ENCODE data around the gene WFIKKN1. TPM values are rescaled to one million over a fixed set of nuclear protein-coding genes. Genes with fewer than 3 reads are reported as not detected.

Gene WFIKKN1
- total and polyA plus RNA-seq, 2 of the 13 experiments (the other 11 are each of a cell fraction or from before 2014, with no cell fraction given), result 1.7 to 4.9 TPM

DNA sequence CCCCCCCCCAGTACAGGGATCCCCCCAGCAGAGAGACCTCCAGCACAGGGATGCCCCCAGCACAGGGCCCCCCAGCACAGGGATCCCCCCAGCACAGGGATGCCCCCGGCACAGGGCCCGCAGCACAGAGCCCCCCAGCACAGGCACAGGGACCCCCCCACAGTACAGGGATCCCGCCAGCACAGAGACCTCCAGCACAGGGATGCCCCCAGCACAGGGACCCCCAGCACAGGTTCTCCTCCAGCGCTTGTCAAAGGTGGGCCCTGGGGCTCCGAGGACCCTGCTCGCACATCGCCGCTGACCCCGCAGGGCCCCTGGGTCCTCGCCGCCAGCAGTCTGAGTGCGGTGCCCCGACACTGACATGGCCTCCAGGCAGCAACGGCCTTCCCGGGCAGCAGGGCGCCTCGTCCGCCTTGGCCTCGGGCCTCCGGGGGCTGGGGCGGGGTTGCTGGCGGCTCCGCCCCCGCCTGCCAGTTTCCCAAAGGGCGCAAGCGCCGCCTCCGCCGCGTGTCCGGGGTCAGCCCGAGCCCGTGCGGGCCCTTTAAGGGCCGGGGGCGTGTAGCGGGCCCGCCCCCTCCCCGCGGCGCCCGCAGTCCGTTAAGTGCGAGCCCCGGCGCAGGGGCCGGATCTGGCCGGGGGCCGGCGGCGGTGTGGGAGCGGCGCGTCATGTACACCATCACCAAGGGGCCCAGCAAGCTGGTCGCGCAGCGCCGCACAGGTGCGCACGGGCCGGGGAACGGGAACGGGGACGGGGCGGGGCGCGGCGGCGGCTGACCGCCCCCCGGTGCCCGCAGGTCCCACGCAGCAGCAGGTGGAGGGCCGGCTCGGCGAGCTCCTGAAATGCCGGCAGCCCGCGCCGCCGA is 10.8 kb downstream of the WFIKKN1 start, which contains the start of gene MCRIP2 (continued):
- TF ChIP-seq, protein P1, sequence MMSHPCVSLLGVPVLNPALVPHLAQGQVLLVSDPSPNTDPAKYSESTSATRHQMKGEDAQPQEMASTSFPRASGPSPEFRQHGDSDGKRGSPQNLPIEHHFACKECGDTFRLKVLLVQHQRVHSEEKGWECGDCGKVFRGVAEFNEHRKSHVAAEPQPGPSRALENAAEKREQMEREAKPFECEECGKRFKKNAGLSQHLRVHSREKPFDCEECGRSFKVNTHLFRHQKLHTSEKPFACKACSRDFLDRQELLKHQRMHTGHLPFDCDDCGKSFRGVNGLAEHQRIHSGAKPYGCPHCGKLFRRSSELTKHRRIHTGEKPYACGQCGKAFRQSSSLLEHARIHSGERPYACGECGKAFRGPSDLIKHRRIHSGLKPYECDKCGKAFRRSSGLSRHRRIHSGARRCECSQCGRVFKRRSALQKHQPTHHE (CRISPR knock-in tag; IDR thresholded peaks at IDR 0.05; ENCODE audit: borderline replicate concordance), result peak; percentile 41; the same call in 1 of the 2 replicates
- peak; percentile 32; the same call in 1 of the 2 replicates for TF ChIP-seq SOX5 (CRISPR knock-in tag; IDR thresholded peaks at IDR 0.05; ENCODE audit: borderline replicate concordance)
- no peak for TF ChIP-seq ZSCAN31 (CRISPR knock-in tag; IDR thresholded peaks at IDR 0.05; ENCODE audit: low read depth)
- peak; percentile 74 for TF ChIP-seq KDM2A (CRISPR knock-in tag; IDR thresholded peaks at IDR 0.05; ENCODE audit: borderline replicate concordance, low read depth)
- TF ChIP-seq CBX1 (IDR thresholded peaks at IDR 0.05; ENCODE audit: low read depth), result peak; percentile 78
- TF ChIP-seq ZFP62 (CRISPR knock-in tag; IDR thresholded peaks at IDR 0.05), result no peak
- no peak for TF ChIP-seq ZNF550 (CRISPR knock-in tag; IDR thresholded peaks at IDR 0.05; ENCODE audit: borderline replicate concordance)
- TF ChIP-seq ATAD3A (CRISPR knock-in tag; IDR thresholded peaks at IDR 0.05), result no peak
- TF ChIP-seq ZNF790 (CRISPR knock-in tag; IDR thresholded peaks at IDR 0.05; ENCODE audit: borderline replicate concordance), result peak; percentile 72; the same call in 1 of the 2 replicates
- 0 out of 2 replicates have a peak, but pooled peaks have one; percentile 33 for TF ChIP-seq ZSCAN25 (CRISPR knock-in tag; IDR thresholded peaks at IDR 0.05)
- TF ChIP-seq, protein P2, sequence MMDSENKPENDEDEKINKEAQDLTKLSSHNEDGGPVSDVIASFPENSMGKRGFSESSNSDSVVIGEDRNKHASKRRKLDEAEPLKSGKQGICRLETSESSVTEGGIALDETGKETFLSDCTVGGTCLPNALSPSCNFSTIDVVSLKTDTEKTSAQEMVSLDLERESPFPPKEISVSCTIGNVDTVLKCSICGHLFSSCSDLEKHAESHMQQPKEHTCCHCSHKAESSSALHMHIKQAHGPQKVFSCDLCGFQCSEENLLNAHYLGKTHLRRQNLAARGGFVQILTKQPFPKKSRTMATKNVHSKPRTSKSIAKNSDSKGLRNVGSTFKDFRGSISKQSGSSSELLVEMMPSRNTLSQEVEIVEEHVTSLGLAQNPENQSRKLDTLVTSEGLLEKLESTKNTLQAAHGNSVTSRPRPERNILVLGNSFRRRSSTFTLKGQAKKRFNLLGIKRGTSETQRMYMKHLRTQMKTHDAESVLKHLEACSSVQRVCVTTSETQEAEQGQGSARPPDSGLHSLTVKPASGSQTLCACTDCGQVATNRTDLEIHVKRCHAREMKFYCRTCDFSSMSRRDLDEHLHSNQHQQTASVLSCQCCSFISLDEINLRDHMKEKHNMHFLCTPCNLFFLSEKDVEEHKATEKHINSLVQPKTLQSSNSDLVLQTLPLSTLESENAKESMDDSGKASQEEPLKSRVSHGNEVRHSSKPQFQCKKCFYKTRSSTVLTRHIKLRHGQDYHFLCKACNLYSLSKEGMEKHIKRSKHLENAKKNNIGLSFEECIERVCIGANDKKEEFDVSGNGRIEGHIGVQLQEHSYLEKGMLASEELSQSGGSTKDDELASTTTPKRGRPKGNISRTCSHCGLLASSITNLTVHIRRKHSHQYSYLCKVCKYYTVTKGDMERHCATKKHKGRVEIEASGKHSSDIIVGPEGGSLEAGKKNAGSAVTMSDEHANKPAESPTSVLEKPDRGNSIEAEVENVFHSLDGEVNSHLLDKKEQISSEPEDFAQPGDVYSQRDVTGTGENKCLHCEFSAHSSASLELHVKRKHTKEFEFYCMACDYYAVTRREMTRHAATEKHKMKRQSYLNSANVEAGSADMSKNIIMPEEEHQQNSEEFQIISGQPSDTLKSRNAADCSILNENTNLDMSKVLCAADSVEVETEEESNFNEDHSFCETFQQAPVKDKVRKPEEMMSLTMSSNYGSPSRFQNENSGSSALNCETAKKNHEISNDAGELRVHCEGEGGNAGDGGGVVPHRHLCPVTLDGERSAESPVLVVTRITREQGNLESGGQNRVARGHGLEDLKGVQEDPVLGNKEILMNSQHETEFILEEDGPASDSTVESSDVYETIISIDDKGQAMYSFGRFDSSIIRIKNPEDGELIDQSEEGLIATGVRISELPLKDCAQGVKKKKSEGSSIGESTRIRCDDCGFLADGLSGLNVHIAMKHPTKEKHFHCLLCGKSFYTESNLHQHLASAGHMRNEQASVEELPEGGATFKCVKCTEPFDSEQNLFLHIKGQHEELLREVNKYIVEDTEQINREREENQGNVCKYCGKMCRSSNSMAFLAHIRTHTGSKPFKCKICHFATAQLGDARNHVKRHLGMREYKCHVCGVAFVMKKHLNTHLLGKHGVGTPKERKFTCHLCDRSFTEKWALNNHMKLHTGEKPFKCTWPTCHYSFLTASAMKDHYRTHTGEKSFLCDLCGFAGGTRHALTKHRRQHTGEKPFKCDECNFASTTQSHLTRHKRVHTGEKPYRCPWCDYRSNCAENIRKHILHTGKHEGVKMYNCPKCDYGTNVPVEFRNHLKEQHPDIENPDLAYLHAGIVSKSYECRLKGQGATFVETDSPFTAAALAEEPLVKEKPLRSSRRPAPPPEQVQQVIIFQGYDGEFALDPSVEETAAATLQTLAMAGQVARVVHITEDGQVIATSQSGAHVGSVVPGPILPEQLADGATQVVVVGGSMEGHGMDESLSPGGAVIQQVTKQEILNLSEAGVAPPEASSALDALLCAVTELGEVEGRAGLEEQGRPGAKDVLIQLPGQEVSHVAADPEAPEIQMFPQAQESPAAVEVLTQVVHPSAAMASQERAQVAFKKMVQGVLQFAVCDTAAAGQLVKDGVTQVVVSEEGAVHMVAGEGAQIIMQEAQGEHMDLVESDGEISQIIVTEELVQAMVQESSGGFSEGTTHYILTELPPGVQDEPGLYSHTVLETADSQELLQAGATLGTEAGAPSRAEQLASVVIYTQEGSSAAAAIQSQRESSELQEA (CRISPR knock-in tag; IDR thresholded peaks at IDR 0.05; ENCODE audit: not compliant biosample characterization), result no peak
- no peak for TF ChIP-seq GTF3A (CRISPR knock-in tag; conservative IDR thresholded peaks at IDR 0.05)
- no peak; a peak in 1 of 4 replicates for TF ChIP-seq KLF16 (CRISPR knock-in tag; IDR thresholded peaks at IDR 0.05)
- TF ChIP-seq, protein P3, sequence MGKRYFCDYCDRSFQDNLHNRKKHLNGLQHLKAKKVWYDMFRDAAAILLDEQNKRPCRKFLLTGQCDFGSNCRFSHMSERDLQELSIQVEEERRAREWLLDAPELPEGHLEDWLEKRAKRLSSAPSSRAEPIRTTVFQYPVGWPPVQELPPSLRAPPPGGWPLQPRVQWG (CRISPR knock-in tag; IDR thresholded peaks at IDR 0.05; ENCODE audit: borderline replicate concordance, low read depth), result no peak
- TF ChIP-seq RXRB (CRISPR knock-in tag; IDR thresholded peaks at IDR 0.05; ENCODE audit: borderline replicate concordance), result peak; percentile 45; the same call in 1 of the 2 replicates
